Activated naive CD8-positive, alpha-beta T cell treated with anti-CD3 and anti-CD28 coated beads for 36 hours (primary cell): Measurements from ENCODE around the gene TAGLN. TPM values are rescaled to one million over a fixed set of nuclear protein-coding genes. Genes with fewer than 3 reads are reported as not detected.
"Not testable (repeated sequence)": the region's sequence is repeated elsewhere in the genome, so short reads cannot be mapped to it uniquely, and the experiment has no call there.

Source experiments
- DNase-seq: peaks from one replicate; pipeline ENCODE4 v3.0.0; 2021
- H3K27ac Mint-ChIP-seq: one replicate; pipeline ENCODE4 v1.8.0; 2022; ENCODE audit warnings: mild to moderate bottlenecking, moderate library complexity, mixed read lengths
- H3K27me3 Mint-ChIP-seq: one replicate; pipeline ENCODE4 v1.8.0; 2022; ENCODE audit warnings: mild to moderate bottlenecking, mixed read lengths
- H3K36me3 Mint-ChIP-seq: one replicate; pipeline ENCODE4 v1.8.0; 2021; ENCODE audit warnings: mild to moderate bottlenecking, mixed read lengths
- H3K4me1 Mint-ChIP-seq: one replicate; pipeline ENCODE4 v1.8.0; 2021; ENCODE audit warnings: mixed read lengths
- H3K4me3 Mint-ChIP-seq: one replicate; pipeline ENCODE4 v1.8.0; 2022; ENCODE audit warnings: mild to moderate bottlenecking, moderate library complexity, mixed read lengths
- H3K9me3 Mint-ChIP-seq: one replicate; pipeline ENCODE4 v1.8.0; 2022; ENCODE audit warnings: mixed read lengths
- total RNA-seq, 2 experiments: library from RNA; stranded (reverse); gene quantifications; one replicate each; pipeline ENCODE4 v1.2.3, GENCODE V29; 2021

The TAGLN gene
- total RNA-seq, 2 experiments from 2014 or later = 2.0 TPM

GRCh38 chr11:117177534-117178209 lies 21.5 kb upstream of the TAGLN start:
- Mint-ChIP-seq H3K4me3 (peak overlapping the region; percentile 88), H3K9me3 (no peaks in the 10 kb centered on the region), H3K4me1 (peaks cover 30% of the 10 kb centered on the region), H3K36me3 (no peaks in the 10 kb centered on the region), H3K27ac (peak overlapping the region; percentile 69), H3K27me3 (no peaks in the 10 kb centered on the region)
- DNase-seq = no peak

DNA sequence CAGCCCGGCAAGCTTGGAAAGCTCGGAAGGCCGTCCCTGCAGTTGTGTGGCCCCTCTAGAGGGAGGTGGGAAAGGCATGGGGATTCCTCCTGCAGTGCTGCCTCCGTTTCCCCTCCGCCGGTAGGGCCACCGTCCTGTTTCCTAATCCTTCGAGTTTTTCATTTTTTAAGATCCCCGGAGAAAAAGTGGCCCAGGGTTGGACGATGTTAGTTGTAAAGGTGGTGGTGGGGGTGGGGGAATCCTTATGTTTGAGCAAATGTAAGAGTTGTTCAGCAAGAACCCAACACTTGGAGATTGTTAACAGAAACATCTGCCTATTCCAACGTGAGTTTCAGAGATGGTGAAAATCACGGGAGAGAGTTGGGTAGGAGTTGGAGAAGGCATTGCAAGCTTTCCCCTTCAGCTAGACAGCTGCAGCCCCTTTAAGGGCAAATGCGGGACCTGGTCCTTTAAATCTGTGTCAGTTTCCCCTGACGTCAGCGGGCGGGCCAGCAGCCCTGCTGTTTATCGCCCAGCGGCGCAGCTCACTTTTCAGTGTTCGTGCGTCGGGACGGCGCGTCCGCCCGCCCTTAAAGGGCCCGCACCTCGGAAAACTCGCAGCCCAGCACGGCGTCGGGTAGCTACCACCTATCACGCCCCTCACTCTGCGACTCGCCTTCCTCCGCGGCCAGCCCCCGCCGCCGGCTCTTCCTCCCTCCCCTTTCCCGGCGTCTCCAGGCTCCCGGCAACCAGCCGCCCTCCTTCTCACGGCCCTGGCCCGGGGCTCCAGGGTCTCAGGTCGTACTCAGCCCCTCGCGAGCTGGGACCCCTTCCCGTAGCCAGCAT lies 20.7 kb upstream of the TAGLN start, which contains the start of gene SIDT2:
Gene SIDT2, plus strand, starts transcription at position 534 of the 825 bp plus-strand sequence. CDS start 521 bp downstream, outside the sequence.
- DNase-seq = peak; percentile 90
- Mint-ChIP-seq H3K27me3 (no peaks in the 10 kb centered on the region), H3K4me1 (peaks cover 30% of the 10 kb centered on the region), H3K4me3 (peak within 1 kb of the TSS; percentile 88), H3K9me3 (no peaks in the 10 kb centered on the region), H3K36me3 (no peaks in the 10 kb centered on the region), H3K27ac (peak within 1 kb of the TSS; percentile 83)

DNA sequence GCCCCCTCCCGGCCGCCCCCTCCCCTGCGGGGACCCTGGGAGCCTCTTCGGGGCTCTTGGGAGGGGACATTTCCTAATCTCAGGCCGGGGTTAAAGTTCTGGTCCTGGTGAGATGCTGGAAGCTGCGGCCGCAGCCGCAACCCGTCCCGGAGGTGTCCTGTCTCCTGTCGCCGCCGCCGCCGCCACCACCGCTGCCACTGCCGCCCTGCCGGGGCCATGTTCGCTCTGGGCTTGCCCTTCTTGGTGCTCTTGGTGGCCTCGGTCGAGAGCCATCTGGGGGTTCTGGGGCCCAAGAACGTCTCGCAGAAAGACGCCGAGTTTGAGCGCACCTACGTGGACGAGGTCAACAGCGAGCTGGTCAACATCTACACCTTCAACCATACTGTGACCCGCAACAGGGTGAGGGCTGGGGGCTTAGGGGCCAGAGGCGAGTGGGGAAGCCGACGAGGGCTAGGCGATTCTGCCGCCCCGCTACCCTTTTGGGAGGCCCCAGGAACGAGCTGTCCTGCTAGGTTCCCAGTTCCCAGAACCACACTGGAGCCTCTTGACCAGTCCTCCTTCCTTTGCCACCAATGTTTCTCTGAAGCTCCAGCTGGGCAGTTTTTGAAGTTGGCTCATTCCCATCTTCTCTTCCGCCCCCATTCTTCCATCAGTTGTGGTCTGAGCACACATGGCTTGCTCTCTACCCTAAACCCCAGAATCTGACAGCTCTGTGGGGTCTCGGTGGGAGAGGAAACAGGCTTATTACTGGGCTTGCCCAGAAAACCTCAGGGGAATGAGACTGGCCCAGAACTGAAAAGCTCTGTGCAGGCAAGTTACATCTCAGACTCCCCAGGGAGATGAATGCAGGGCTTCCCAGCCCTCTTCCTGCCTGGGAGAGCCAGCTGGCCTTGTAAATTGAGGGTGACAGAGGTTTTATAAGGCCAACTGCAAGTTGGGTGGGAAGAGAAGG lies 19.8 kb upstream of the TAGLN start:
- Mint-ChIP-seq H3K27me3 (no peaks in the 10 kb centered on the region), H3K9me3 (no peaks in the 10 kb centered on the region), H3K27ac (peak overlapping the region; percentile 83), H3K4me1 (peaks cover 28% of the 10 kb centered on the region), H3K36me3 (no peaks in the 10 kb centered on the region), H3K4me3 (peak overlapping the region; percentile 88)
- DNase-seq = peak; percentile 49

GRCh38 chr11:117180020-117180419 lies 19.1 kb upstream of the TAGLN start:
- no peaks in the 10 kb centered on the region for H3K36me3 Mint-ChIP-seq
- no peaks in the 10 kb centered on the region for H3K9me3 Mint-ChIP-seq
- peaks cover 28% of the 10 kb centered on the region for H3K4me1 Mint-ChIP-seq
- DNase-seq = no peak
- peak overlapping the region; percentile 88 for H3K4me3 Mint-ChIP-seq
- H3K27me3 Mint-ChIP-seq = no peaks in the 10 kb centered on the region
- H3K27ac Mint-ChIP-seq = no peak overlapping the region

- no peak overlapping the region for H3K4me3 Mint-ChIP-seq
- H3K4me1 Mint-ChIP-seq = peaks cover 28% of the 10 kb centered on the region
- no peaks in the 10 kb centered on the region for H3K36me3 Mint-ChIP-seq
- DNase-seq = peak; percentile 60
- no peaks in the 10 kb centered on the region for H3K9me3 Mint-ChIP-seq
- H3K27ac Mint-ChIP-seq = peak overlapping the region; percentile 54
- no peaks in the 10 kb centered on the region for H3K27me3 Mint-ChIP-seq
Observed at GRCh38 chr11:117180661-117181585, 18.2 kb upstream of the TAGLN start.

- no peak for DNase-seq
- no peaks in the 10 kb centered on the region for H3K36me3 Mint-ChIP-seq
- no peaks in the 10 kb centered on the region for H3K27me3 Mint-ChIP-seq
- H3K4me1 Mint-ChIP-seq = peaks cover 31% of the 10 kb centered on the region
- no peak overlapping the region for H3K4me3 Mint-ChIP-seq
- H3K27ac Mint-ChIP-seq = no peak overlapping the region
- H3K9me3 Mint-ChIP-seq = no peaks in the 10 kb centered on the region
Observed at GRCh38 chr11:117181586-117182550, 17.3 kb upstream of the TAGLN start.

- Mint-ChIP-seq H3K27me3 (no peaks in the 10 kb centered on the region), H3K9me3 (no peaks in the 10 kb centered on the region), H3K4me1 (peaks cover 31% of the 10 kb centered on the region), H3K27ac (no peak overlapping the region), H3K36me3 (no peaks in the 10 kb centered on the region), H3K4me3 (no peak overlapping the region)
- no peak for DNase-seq
Observed at GRCh38 chr11:117182551-117182935, 16.6 kb upstream of the TAGLN start.

DNA sequence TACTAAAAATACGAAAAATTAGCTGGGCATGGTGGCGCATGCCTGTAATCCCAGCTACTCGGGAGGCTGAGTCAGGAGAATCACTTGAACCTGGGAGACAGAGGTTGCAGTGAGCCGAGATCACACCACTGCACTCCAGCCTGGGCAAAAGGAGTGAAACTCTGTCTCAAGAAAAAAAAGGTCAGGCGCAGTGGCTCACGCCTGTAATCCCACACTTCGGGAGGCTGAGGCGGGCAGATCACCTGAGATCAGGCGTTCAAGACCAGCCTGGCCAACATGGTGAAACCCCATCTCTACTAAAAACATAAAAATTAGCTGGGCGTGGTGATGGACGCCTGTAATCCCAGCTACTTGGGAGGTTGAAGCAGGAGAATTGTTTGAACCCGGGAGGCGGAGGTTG lies 16.0 kb upstream of the TAGLN start:
- H3K27me3 Mint-ChIP-seq, DNase-seq, H3K36me3 Mint-ChIP-seq, H3K9me3 Mint-ChIP-seq, H3K4me3 Mint-ChIP-seq, H3K27ac Mint-ChIP-seq: not testable (repeated sequence)
- H3K4me1 Mint-ChIP-seq = peaks cover 25% of the 10 kb centered on the region

- no peak overlapping the region for H3K27ac Mint-ChIP-seq
- no peak for DNase-seq
- H3K4me3 Mint-ChIP-seq = no peak overlapping the region
- H3K4me1 Mint-ChIP-seq = peaks cover 22% of the 10 kb centered on the region
- no peaks in the 10 kb centered on the region for H3K9me3 Mint-ChIP-seq
- peaks cover 2% of the 10 kb centered on the region for H3K36me3 Mint-ChIP-seq
- H3K27me3 Mint-ChIP-seq = no peaks in the 10 kb centered on the region
Observed at GRCh38 chr11:117183724-117184349, 15.3 kb upstream of the TAGLN start.

DNA sequence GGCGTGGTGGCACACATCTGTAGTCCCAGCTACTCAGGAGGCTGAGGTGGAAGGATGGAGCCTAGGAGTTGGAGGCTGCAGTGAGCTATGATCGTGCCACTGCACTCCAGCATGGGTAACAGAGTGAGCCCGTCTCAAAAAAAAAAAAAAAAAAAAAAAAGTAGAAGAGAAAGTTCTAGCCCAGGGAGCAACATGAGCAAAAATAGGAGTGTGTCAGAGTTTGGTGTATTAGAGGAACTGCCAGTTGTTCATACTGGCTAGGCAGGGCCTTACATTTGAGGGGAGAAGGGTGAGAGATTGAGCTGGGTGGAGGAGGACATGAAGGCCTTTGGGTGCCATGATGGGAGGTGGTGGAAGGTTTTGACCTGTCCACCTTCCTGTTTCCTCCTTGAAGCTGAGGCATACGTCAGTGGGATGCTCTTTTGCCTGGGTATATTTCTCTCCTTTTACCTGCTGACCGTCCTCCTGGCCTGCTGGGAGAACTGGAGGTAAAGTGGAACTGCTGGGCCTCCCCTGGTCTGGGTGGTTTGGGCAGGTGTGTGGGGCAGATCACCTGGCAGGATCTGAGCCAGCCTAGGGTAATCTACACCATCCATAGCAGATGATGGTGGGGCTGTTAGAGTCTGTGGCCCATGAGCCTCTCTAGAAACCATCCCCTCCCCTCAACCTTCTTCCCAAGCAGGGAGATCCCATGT lies 13.3 kb upstream of the TAGLN start:
- H3K27ac Mint-ChIP-seq = peak overlapping the region; percentile 38

DNA sequence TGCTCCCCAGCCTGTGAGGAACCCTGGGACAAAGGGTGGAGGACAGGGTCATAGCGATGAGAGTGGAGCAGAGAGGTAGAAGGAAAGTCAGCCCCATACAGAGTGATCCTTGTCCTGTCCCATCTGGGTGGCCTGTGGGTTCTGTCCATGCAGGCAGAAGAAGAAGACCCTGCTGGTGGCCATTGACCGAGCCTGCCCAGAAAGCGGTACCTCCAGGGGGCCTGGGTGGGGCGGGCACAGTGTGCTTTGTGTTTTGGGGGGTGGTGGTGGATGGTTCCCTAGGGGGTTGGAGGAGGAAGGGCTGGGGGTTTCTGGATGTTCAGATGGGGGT lies 12.8 kb upstream of the TAGLN start:
- Mint-ChIP-seq H3K4me1 (peaks cover 3% of the 10 kb centered on the region), H3K27me3 (no peaks in the 10 kb centered on the region), H3K27ac (peak overlapping the region; percentile 38), H3K4me3 (no peak overlapping the region), H3K36me3 (peaks cover 2% of the 10 kb centered on the region), H3K9me3 (no peaks in the 10 kb centered on the region)
- no peak for DNase-seq

More for the DNA sequence above, 13.3 kb upstream of the TAGLN start:
- no peak for DNase-seq
- peaks cover 6% of the 10 kb centered on the region for H3K4me1 Mint-ChIP-seq
- H3K9me3 Mint-ChIP-seq = no peaks in the 10 kb centered on the region
- H3K4me3 Mint-ChIP-seq = no peak overlapping the region
- H3K27me3 Mint-ChIP-seq = no peaks in the 10 kb centered on the region
- H3K36me3 Mint-ChIP-seq = peaks cover 2% of the 10 kb centered on the region

DNA sequence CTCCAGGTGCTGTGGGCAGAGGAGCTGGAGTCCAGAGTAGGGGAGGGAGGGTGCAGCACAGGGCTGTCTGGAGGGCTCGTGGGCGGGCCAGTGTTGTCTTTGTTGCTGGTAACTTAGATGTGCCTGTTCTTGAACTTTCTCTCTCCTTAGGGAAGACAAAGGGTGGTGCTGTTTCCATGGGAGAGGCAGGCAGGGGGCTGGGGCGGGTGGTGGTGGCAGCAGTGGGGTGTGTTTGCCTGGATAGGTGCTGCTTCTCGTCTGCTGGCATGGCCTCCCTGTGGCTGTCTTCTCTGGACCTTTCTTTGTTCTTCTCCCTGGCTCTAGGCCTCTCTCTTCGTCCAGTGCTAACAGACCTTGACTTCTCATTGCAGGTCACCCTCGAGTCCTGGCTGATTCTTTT lies 12.2 kb upstream of the TAGLN start:
- no peak overlapping the region for H3K27ac Mint-ChIP-seq
- peaks cover 2% of the 10 kb centered on the region for H3K36me3 Mint-ChIP-seq
- no peaks in the 10 kb centered on the region for H3K9me3 Mint-ChIP-seq
- H3K4me1 Mint-ChIP-seq = peaks cover 3% of the 10 kb centered on the region
- no peak overlapping the region for H3K4me3 Mint-ChIP-seq
- DNase-seq = no peak
- H3K27me3 Mint-ChIP-seq = no peaks in the 10 kb centered on the region
